ENCODE results near the gene GTF3C5. TPM values are rescaled to one million over a fixed set of nuclear protein-coding genes. Genes with fewer than 3 reads are reported as not detected.

GTF3C5 gene
- total RNA-seq, 1 donor from 2014 or later: 36.5 TPM

- no peak overlapping the region for H3K4me3 Mint-ChIP-seq (ENCODE audit: unreplicated experiment)
- peaks cover 3% of the 10 kb centered on the region for H3K4me1 Mint-ChIP-seq (ENCODE audit: low read depth)
- H3K36me3 Mint-ChIP-seq (ENCODE audit: low read depth): no peaks in the 10 kb centered on the region
- no peak overlapping the region for H3K27ac Mint-ChIP-seq (ENCODE audit: unreplicated experiment)
- DNase-seq (ENCODE audit: low spot score): peak; percentile 39
- TF ChIP-seq, protein P1, sequence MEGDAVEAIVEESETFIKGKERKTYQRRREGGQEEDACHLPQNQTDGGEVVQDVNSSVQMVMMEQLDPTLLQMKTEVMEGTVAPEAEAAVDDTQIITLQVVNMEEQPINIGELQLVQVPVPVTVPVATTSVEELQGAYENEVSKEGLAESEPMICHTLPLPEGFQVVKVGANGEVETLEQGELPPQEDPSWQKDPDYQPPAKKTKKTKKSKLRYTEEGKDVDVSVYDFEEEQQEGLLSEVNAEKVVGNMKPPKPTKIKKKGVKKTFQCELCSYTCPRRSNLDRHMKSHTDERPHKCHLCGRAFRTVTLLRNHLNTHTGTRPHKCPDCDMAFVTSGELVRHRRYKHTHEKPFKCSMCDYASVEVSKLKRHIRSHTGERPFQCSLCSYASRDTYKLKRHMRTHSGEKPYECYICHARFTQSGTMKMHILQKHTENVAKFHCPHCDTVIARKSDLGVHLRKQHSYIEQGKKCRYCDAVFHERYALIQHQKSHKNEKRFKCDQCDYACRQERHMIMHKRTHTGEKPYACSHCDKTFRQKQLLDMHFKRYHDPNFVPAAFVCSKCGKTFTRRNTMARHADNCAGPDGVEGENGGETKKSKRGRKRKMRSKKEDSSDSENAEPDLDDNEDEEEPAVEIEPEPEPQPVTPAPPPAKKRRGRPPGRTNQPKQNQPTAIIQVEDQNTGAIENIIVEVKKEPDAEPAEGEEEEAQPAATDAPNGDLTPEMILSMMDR (IDR thresholded peaks at IDR 0.05): no peak
- peaks cover 40% of the 10 kb centered on the region for H3K27me3 Mint-ChIP-seq (ENCODE audit: low read depth)
- no peaks in the 10 kb centered on the region for H3K9me3 Mint-ChIP-seq (ENCODE audit: low read depth)
These were observed 37.3 kb upstream of the GTF3C5 start for GRCh38 chr9:132993511-132993939.

DNA sequence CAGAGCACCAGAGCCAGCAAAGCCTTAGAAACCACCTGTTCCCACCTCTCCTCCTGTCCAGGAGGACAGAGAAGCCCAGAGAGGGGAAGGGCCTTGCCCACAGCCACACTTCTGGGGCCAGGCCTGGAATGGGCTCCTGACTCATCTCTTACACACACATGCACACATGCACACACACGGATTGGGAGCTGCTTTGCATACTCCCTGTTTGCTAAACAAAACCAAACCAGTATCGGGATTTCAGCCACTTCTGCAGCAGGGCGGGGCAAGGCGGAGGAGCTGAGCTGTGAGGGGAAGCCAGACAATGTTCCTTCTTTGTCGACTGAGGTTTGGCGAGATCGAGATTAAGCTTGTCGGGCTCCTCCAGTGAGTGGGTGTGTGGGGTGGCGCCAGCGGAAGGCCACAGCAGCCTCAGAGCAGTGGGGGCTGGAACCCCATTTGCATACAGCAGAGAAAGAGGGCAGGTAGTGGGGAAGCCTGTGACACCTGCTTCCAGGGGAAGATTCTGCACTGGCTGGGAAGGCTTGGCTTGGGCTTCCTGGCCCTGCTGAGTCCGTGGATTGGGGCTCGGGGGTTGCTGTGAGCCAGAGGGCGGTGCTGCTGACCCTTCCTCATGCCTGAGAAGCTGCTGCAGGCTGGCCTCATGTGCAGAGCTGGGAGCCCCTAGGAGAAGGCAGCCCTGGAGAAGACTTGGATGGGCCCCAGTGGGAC is 36.2 kb upstream of the GTF3C5 start:
- H3K4me1 Mint-ChIP-seq (ENCODE audit: low read depth): peaks cover 3% of the 10 kb centered on the region
- no peak overlapping the region for H3K27ac Mint-ChIP-seq (ENCODE audit: unreplicated experiment)
- H3K4me3 Mint-ChIP-seq (ENCODE audit: unreplicated experiment): no peak overlapping the region
- H3K36me3 Mint-ChIP-seq (ENCODE audit: low read depth): no peaks in the 10 kb centered on the region
- H3K9me3 Mint-ChIP-seq (ENCODE audit: low read depth): no peaks in the 10 kb centered on the region
- TF ChIP-seq, protein P1 (IDR thresholded peaks at IDR 0.05): no peak
- peaks cover 43% of the 10 kb centered on the region for H3K27me3 Mint-ChIP-seq (ENCODE audit: low read depth)
- peak; percentile 52 for DNase-seq (ENCODE audit: low spot score)

GRCh38 chr9:132995121-132995420 is 35.7 kb upstream of the GTF3C5 start:
- Mint-ChIP-seq H3K27ac (ENCODE audit: unreplicated experiment) (no peak overlapping the region), H3K36me3 (ENCODE audit: low read depth) (no peaks in the 10 kb centered on the region), H3K27me3 (ENCODE audit: low read depth) (peaks cover 46% of the 10 kb centered on the region), H3K4me1 (ENCODE audit: low read depth) (peaks cover 3% of the 10 kb centered on the region), H3K4me3 (ENCODE audit: unreplicated experiment) (no peak overlapping the region), H3K9me3 (ENCODE audit: low read depth) (no peaks in the 10 kb centered on the region)
- TF ChIP-seq, protein P1 (IDR thresholded peaks at IDR 0.05): no peak
- peak; percentile 79 for DNase-seq (ENCODE audit: low spot score)

DNA sequence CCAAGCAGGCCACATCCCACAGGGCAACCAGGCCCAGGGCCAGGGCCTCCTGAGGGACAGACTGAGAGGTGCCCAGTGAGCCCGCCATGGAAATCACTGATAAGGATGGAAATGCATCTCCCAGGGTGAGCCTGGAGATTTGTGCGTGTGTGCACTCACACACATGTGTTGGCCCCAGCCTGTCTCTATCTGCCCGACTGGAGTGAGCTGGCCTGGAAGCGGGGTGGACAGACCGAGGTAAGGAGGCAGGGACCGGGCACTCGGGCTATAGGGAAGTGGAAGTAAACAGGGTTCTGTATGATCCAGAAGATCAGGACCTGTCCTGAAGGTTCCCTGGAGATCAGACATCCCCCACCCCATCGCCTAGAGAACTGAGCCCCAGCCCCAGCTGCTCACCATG is 34.9 kb upstream of the GTF3C5 start:
- Mint-ChIP-seq H3K4me3 (ENCODE audit: unreplicated experiment) (no peak overlapping the region), H3K36me3 (ENCODE audit: low read depth) (no peaks in the 10 kb centered on the region), H3K27ac (ENCODE audit: unreplicated experiment) (no peak overlapping the region), H3K9me3 (ENCODE audit: low read depth) (no peaks in the 10 kb centered on the region), H3K27me3 (ENCODE audit: low read depth) (peaks cover 53% of the 10 kb centered on the region), H3K4me1 (ENCODE audit: low read depth) (peaks cover 3% of the 10 kb centered on the region)
- TF ChIP-seq, protein P1 (IDR thresholded peaks at IDR 0.05): no peak
- no peak for DNase-seq (ENCODE audit: low spot score)

GRCh38 chr9:132996526-132996925 is 34.3 kb upstream of the GTF3C5 start:
- no peak overlapping the region for H3K27ac Mint-ChIP-seq (ENCODE audit: unreplicated experiment)
- H3K4me1 Mint-ChIP-seq (ENCODE audit: low read depth): peaks cover 3% of the 10 kb centered on the region
- no peak for DNase-seq (ENCODE audit: low spot score)
- peaks cover 52% of the 10 kb centered on the region for H3K27me3 Mint-ChIP-seq (ENCODE audit: low read depth)
- H3K36me3 Mint-ChIP-seq (ENCODE audit: low read depth): no peaks in the 10 kb centered on the region
- no peaks in the 10 kb centered on the region for H3K9me3 Mint-ChIP-seq (ENCODE audit: low read depth)
- TF ChIP-seq, protein P1 (IDR thresholded peaks at IDR 0.05): no peak
- H3K4me3 Mint-ChIP-seq (ENCODE audit: unreplicated experiment): no peak overlapping the region
